ENCODE results near the gene MED7. TPM values are rescaled to one million over a fixed set of nuclear protein-coding genes. Genes with fewer than 3 reads are reported as not detected.

The MED7 gene
- total RNA-seq, 2 donors from 2014 or later = 14.8 to 19.1 TPM

- H3K27me3 Mint-ChIP-seq (ENCODE audit: insufficient read depth) = peaks cover 37% of the 10 kb centered on the region
- H3K9me3 Mint-ChIP-seq = peaks cover 2% of the 10 kb centered on the region
- no peaks in the 10 kb centered on the region for H3K36me3 Mint-ChIP-seq (ENCODE audit: low read depth)
- no peak for TF ChIP-seq CTCF (conservative IDR thresholded peaks at IDR 0.05)
- H3K9ac ChIP-seq (ENCODE audit: extremely low read depth, low read length, poor library complexity, severe bottlenecking) = no peak overlapping the region
- no peak overlapping the region for H3K27ac Mint-ChIP-seq
- no peaks in the 10 kb centered on the region for H3K4me1 ChIP-seq (ENCODE audit: control insufficient read depth, insufficient read depth, low read length)
- DNase-seq = no peak
- 92% methylated on average over 6 to 8 of the region's 8 CpGs for WGBS, 2 experiments (ENCODE audit: insufficient coverage in 1 of 2, insufficient read length in 1 of 2)
- no peak overlapping the region for H3K4me3 ChIP-seq (ENCODE audit: low read length)
- H3K4me1 Mint-ChIP-seq = no peaks in the 10 kb centered on the region
- no peak overlapping the region for H3K27ac ChIP-seq (ENCODE audit: low read depth, low read length)
- peaks cover 18% of the 10 kb centered on the region for H3K27me3 ChIP-seq (ENCODE audit: control insufficient read depth, insufficient read depth, low read length, poor library complexity, severe bottlenecking)
- no peak overlapping the region for H3K4me3 Mint-ChIP-seq
- no peaks in the 10 kb centered on the region for H3K9me3 ChIP-seq (ENCODE audit: control insufficient read depth, low read length)
- no peaks in the 10 kb centered on the region for H3K36me3 ChIP-seq (ENCODE audit: control insufficient read depth, insufficient read depth, low read length)
Observed at GRCh38 chr5:157184117-157184670, 41.5 kb upstream of the MED7 start.

- no peak overlapping the region for H3K4me3 Mint-ChIP-seq
- no peaks in the 10 kb centered on the region for H3K4me1 Mint-ChIP-seq
- H3K36me3 Mint-ChIP-seq (ENCODE audit: low read depth) = no peaks in the 10 kb centered on the region
- Histone ChIP-seq H3K4me3 (ENCODE audit: low read length) (no peak overlapping the region), H3K27ac (ENCODE audit: low read depth, low read length) (no peak overlapping the region), H3K4me1 (ENCODE audit: control insufficient read depth, insufficient read depth, low read length) (no peaks in the 10 kb centered on the region), H3K27me3 (ENCODE audit: control insufficient read depth, insufficient read depth, low read length, poor library complexity, severe bottlenecking) (peaks cover 14% of the 10 kb centered on the region), H3K36me3 (ENCODE audit: control insufficient read depth, insufficient read depth, low read length) (no peaks in the 10 kb centered on the region), H3K9ac (ENCODE audit: extremely low read depth, low read length, poor library complexity, severe bottlenecking) (no peak overlapping the region), H3K9me3 (ENCODE audit: control insufficient read depth, low read length) (no peaks in the 10 kb centered on the region)
- H3K9me3 Mint-ChIP-seq = peaks cover 2% of the 10 kb centered on the region
- 89 to 100% methylated on average over 2 to 3 of the region's 3 CpGs for WGBS, 2 experiments (ENCODE audit: insufficient coverage in 1 of 2, insufficient read length in 1 of 2)
- peaks cover 33% of the 10 kb centered on the region for H3K27me3 Mint-ChIP-seq (ENCODE audit: insufficient read depth)
- TF ChIP-seq CTCF (conservative IDR thresholded peaks at IDR 0.05) = no peak
- no peak overlapping the region for H3K27ac Mint-ChIP-seq
- no peak for DNase-seq
Observed at GRCh38 chr5:157182143-157182757, 39.6 kb upstream of the MED7 start.

- no peaks in the 10 kb centered on the region for H3K4me1 ChIP-seq (ENCODE audit: control insufficient read depth, insufficient read depth, low read length)
- no peaks in the 10 kb centered on the region for H3K36me3 ChIP-seq (ENCODE audit: control insufficient read depth, insufficient read depth, low read length)
- no peak within 1 kb of the TSS for H3K27ac ChIP-seq (ENCODE audit: low read depth, low read length)
- no peak for TF ChIP-seq CTCF (conservative IDR thresholded peaks at IDR 0.05)
- H3K27me3 Mint-ChIP-seq (ENCODE audit: insufficient read depth) = peaks cover 21% of the 10 kb centered on the region
- no peak within 1 kb of the TSS for H3K4me3 ChIP-seq (ENCODE audit: low read length)
- H3K27ac Mint-ChIP-seq = no peak within 1 kb of the TSS
- H3K27me3 ChIP-seq (ENCODE audit: control insufficient read depth, insufficient read depth, low read length, poor library complexity, severe bottlenecking) = peaks cover 7% of the 10 kb centered on the region
- no peak within 1 kb of the TSS for H3K9ac ChIP-seq (ENCODE audit: extremely low read depth, low read length, poor library complexity, severe bottlenecking)
- H3K9me3 ChIP-seq (ENCODE audit: control insufficient read depth, low read length) = no peaks in the 10 kb centered on the region
- WGBS, 2 experiments (ENCODE audit: insufficient coverage in 1 of 2, insufficient read length in 1 of 2) = 88 to 89% methylated on average over 3 to 8 of the region's 8 CpGs
- no peak within 1 kb of the TSS for H3K4me3 Mint-ChIP-seq
- no peaks in the 10 kb centered on the region for H3K36me3 Mint-ChIP-seq (ENCODE audit: low read depth)
- H3K9me3 Mint-ChIP-seq = peaks cover 2% of the 10 kb centered on the region
- H3K4me1 Mint-ChIP-seq = no peaks in the 10 kb centered on the region
- no peak for DNase-seq
Observed at GRCh38 chr5:157180374-157181264, 38.0 kb upstream of the MED7 start, which contains the start of gene ITK. ITK (plus strand) TSS chr5:157180840; CDS start chr5:157180978, 138 bp downstream.

Data from endodermal cell (in vitro differentiated cells).